HEK293T (cell line): ENCODE data around the gene CTSH.

ENCODE experiments used
- ARNT ChIP-seq: fragments of 450-650 bp; IDR thresholded peaks from 2 replicates; pipeline ENCODE4 v1.6.1; 2017; ENCODE audit warnings: mild to moderate bottlenecking
- BHLHE40 ChIP-seq: fragments of 450-650 bp; IDR thresholded peaks from 2 replicates; pipeline ENCODE4 v1.6.1; 2016; ENCODE audit warnings: mild to moderate bottlenecking, moderate library complexity, borderline replicate concordance
- CTBP1 ChIP-seq: fragments of 450-650 bp; IDR thresholded peaks from 2 replicates; pipeline ENCODE4 v1.6.1; 2016; ENCODE audit warnings: borderline replicate concordance
- FOXA1 ChIP-seq: fragments of 450-650 bp; IDR thresholded peaks from 2 replicates; pipeline ENCODE4 v1.6.1; 2016; ENCODE audit warnings: mild to moderate bottlenecking
- FOXK2 ChIP-seq: fragments of 450-650 bp; IDR thresholded peaks from 2 replicates; pipeline ENCODE4 v1.6.1; 2016; ENCODE audit warnings: mild to moderate bottlenecking
- HDGF ChIP-seq: fragments of 450-650 bp; IDR thresholded peaks from 2 replicates; pipeline ENCODE4 v1.6.1; 2017; ENCODE audit warnings: antibody characterized with exemption, borderline replicate concordance
- L3MBTL2 ChIP-seq: fragments of 450-650 bp; conservative IDR thresholded peaks from 2 replicates; pipeline ENCODE4 v1.6.1; 2016; ENCODE audit warnings: mild to moderate bottlenecking
- NFRKB ChIP-seq: fragments of 450-650 bp; IDR thresholded peaks from 2 replicates; pipeline ENCODE4 v1.6.1; 2016; ENCODE audit warnings: mild to moderate bottlenecking, moderate library complexity
- SP1 ChIP-seq: fragments of 450-650 bp; IDR thresholded peaks from 2 replicates; pipeline ENCODE4 v1.6.1; 2017
- TARDBP ChIP-seq: fragments of 450-650 bp; IDR thresholded peaks from 2 replicates; pipeline ENCODE4 v1.6.1; 2016
- ZNF384 ChIP-seq: fragments of 450-650 bp; IDR thresholded peaks from 2 replicates; pipeline ENCODE4 v1.6.1; 2016
- TF ChIP-seq, protein P1 (sequence below): fragments of 450-650 bp; IDR thresholded peaks from 2 replicates; pipeline ENCODE4 v1.6.1; 2016

DNA sequence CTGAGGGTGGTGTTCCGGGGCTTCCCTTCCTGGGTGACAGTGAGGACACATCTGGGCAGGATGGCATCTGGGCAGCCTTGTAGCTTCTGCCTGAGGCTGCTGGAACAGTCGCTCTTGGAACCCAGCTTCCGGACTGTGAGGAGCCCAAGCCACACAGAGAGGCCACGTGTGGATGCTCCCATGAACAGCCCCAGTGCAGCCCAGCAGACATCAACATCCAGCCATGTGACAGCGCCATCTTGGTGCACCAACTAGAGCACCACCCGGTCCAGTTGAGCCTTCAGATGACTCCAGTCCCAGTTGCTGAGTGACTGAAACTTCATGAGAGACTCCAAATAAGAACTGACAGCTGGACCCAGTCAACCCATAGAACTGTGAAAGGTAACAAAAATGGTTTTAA lies 15.5 kb upstream of the CTSH start:
- TF ChIP-seq FOXA1 (no peak), TARDBP (no peak), HDGF (no peak), SP1 (no peak), CTBP1 (no peak), FOXK2 (no peak), NFRKB (no peak), ARNT (no peak), BHLHE40 (no peak), ZNF384 (no peak), L3MBTL2 (no peak)
- TF ChIP-seq, protein P1, sequence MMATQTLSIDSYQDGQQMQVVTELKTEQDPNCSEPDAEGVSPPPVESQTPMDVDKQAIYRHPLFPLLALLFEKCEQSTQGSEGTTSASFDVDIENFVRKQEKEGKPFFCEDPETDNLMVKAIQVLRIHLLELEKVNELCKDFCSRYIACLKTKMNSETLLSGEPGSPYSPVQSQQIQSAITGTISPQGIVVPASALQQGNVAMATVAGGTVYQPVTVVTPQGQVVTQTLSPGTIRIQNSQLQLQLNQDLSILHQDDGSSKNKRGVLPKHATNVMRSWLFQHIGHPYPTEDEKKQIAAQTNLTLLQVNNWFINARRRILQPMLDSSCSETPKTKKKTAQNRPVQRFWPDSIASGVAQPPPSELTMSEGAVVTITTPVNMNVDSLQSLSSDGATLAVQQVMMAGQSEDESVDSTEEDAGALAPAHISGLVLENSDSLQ, result no peak
